H1 (cell line): ENCODE measurements around the gene OR11H7. TPM values are rescaled to one million over a fixed set of nuclear protein-coding genes. Genes with fewer than 3 reads are reported as not detected.

Experiments used
- CTCF ChIA-PET: fragments of 300-600 bp; sonication (Branson Sonifier 250); formaldehyde crosslinking; loops from one replicate; lab custom pipeline; 2021; ENCODE audit not compliant: partially characterized antibody; lab: Charles Lee
- POLR2A ChIA-PET: fragments of 300-600 bp; sonication (Branson Sonifier 250); formaldehyde crosslinking; loops from one replicate; lab custom pipeline; 2021; ENCODE audit warnings: inconsistent platforms; ENCODE audit not compliant: partially characterized antibody; lab: Charles Lee
- DNase-seq, 2 experiments: peaks; one replicate each; pipeline versions ENCODE4 v3.0.0 to v3.0.0-alpha.2; 2010 to 2022; ENCODE audit warnings: low spot score in 2 of 2, low read depth in 1 of 2, mixed read lengths in 1 of 2
- FAIRE-seq: peaks from 2 replicates; lab custom pipeline; 2011; peaks lifted over from hg19 to GRCh38; lab: Jason Lieb, UNC
- H2AFZ ChIP-seq: 2 replicates; pipeline ENCODE4 v1.8.1; 2012; ENCODE audit warnings: low read length, inconsistent platforms
- H2AK5ac ChIP-seq: 2 replicates; pipeline ENCODE4 v1.6.1; 2013; ENCODE audit warnings: low read depth, low read length
- H2BK120ac ChIP-seq: replicated peaks from 2 replicates; pipeline ENCODE3; 2013; ENCODE audit warnings: low read depth, low read length, inconsistent platforms
- H2BK12ac ChIP-seq: 2 replicates; pipeline ENCODE4 v1.6.1; 2013; ENCODE audit warnings: low read depth, low read length
- H2BK15ac ChIP-seq: 2 replicates; pipeline ENCODE4 v1.6.1; 2013; ENCODE audit warnings: low read length
- H2BK20ac ChIP-seq: 2 replicates; pipeline ENCODE4 v1.6.1; 2013; ENCODE audit warnings: low read length
- H2BK5ac ChIP-seq: 2 replicates; pipeline ENCODE4 v1.6.1; 2013; ENCODE audit warnings: low read depth, low read length
- H3K14ac ChIP-seq: 2 replicates; pipeline ENCODE4 v1.6.1; 2013; ENCODE audit warnings: inconsistent platforms; ENCODE audit not compliant: insufficient read length
- H3K18ac ChIP-seq: 2 replicates; pipeline ENCODE4 v1.6.1; 2013; ENCODE audit warnings: low read length; ENCODE audit errors: extremely low read depth
- H3K23ac ChIP-seq: 2 replicates; pipeline ENCODE4 v1.6.1; 2013; ENCODE audit warnings: inconsistent platforms; ENCODE audit not compliant: insufficient read length
- H3K23me2 ChIP-seq: 2 replicates; pipeline ENCODE4 v1.6.1; 2013; ENCODE audit warnings: low read depth, low read length
- H3K27ac ChIP-seq: 2 replicates; pipeline ENCODE4 v1.6.1; 2011; ENCODE audit warnings: low read depth, low read length, inconsistent platforms
- H3K27me3 ChIP-seq, 4 experiments: replicated peaks in 1 of 4; 1 replicate in 1 of 4; 2 replicates in 3 of 4; pipeline versions ENCODE4 v1.6.1 to v1.8.1; 2011 to 2013; ENCODE audit warnings: low read length in 3 of 4, mild to moderate bottlenecking in 3 of 4, inconsistent platforms in 2 of 4, mixed read lengths in 2 of 4, moderate library complexity in 1 of 4; ENCODE audit not compliant: control insufficient read depth in 3 of 4, insufficient read depth in 3 of 4; ENCODE audit errors: extremely low read depth in 1 of 4
- H3K36me3 ChIP-seq, 4 experiments: 2 replicates each; pipeline versions ENCODE4 v1.6.1 to v1.8.1; 2011 to 2013; ENCODE audit warnings: mild to moderate bottlenecking in 4 of 4, low read length in 3 of 4, moderate library complexity in 2 of 4, control low read depth in 1 of 4, inconsistent platforms in 1 of 4; ENCODE audit not compliant: insufficient read depth in 4 of 4, control insufficient read depth in 2 of 4
- H3K4ac ChIP-seq: replicated peaks from 2 replicates; pipeline ENCODE3; 2013; ENCODE audit warnings: low read length, low read depth, mixed read lengths, inconsistent platforms; ENCODE audit not compliant: insufficient read length
- H3K4me1 ChIP-seq, 4 experiments: replicated peaks in 1 of 4; 1 replicate in 1 of 4; 2 replicates in 3 of 4; pipeline versions ENCODE4 v1.6.1 to v1.8.1; 2011 to 2013; ENCODE audit warnings: low read length in 3 of 4, inconsistent platforms in 2 of 4, mixed read lengths in 1 of 4; ENCODE audit not compliant: insufficient read depth in 4 of 4, control insufficient read depth in 3 of 4
- H3K4me2 ChIP-seq, 2 experiments: 2 replicates each; pipeline versions ENCODE4 v1.6.1 to v1.8.1; 2011 to 2013; ENCODE audit warnings: low read depth in 2 of 2, low read length in 2 of 2, control low read depth in 1 of 2, inconsistent platforms in 1 of 2, mild to moderate bottlenecking in 1 of 2; ENCODE audit not compliant: insufficient read depth in 1 of 2
- H3K4me3 ChIP-seq, 4 experiments: fragments of 200-600, 300-600 bp in 1 of 4; sonication (generic), shearing (Covaris generic), sonication (Bioruptor Twin) in 1 of 4; 2 replicates each; pipeline versions ENCODE4 v1.5.1 to v1.8.1; 2011 to 2016; ENCODE audit warnings: low read length in 4 of 4, low read depth in 3 of 4, control low read depth in 2 of 4, inconsistent platforms in 2 of 4, mild to moderate bottlenecking in 2 of 4, mixed read lengths in 1 of 4, moderate library complexity in 1 of 4; ENCODE audit not compliant: insufficient read depth in 2 of 4; ENCODE audit errors: extremely low read depth in 1 of 4
- H3K56ac ChIP-seq: replicated peaks from 2 replicates; pipeline ENCODE3; 2013; ENCODE audit warnings: low read depth, mild to moderate bottlenecking, mixed read lengths, low read length, inconsistent platforms; ENCODE audit not compliant: insufficient read length
- H3K79me1 ChIP-seq: 2 replicates; pipeline ENCODE4 v1.6.1; 2013; ENCODE audit warnings: low read depth, low read length, control low read depth
- H3K79me2 ChIP-seq, 2 experiments: 2 replicates each; pipeline versions ENCODE4 v1.6.1 to v1.8.1; 2012 to 2013; ENCODE audit warnings: low read length in 2 of 2, mild to moderate bottlenecking in 2 of 2, inconsistent platforms in 1 of 2; ENCODE audit not compliant: insufficient read depth in 2 of 2, control insufficient read depth in 1 of 2
- H3K9ac ChIP-seq, 4 experiments: replicated peaks in 1 of 4; 1 replicate in 1 of 4; 2 replicates in 3 of 4; pipeline versions ENCODE4 v1.6.1 to v1.8.1; 2011 to 2013; ENCODE audit warnings: low read depth in 3 of 4, low read length in 3 of 4, control low read depth in 2 of 4, mild to moderate bottlenecking in 2 of 4, moderate library complexity in 2 of 4, inconsistent platforms in 1 of 4; ENCODE audit errors: extremely low read depth in 1 of 4
- H3K9me3 ChIP-seq, 2 experiments: 2 replicates each; pipeline versions ENCODE4 v1.6.1 to v1.8.1; 2012 to 2013; ENCODE audit warnings: mild to moderate bottlenecking in 2 of 2, moderate library complexity in 2 of 2, control low read depth in 1 of 2, inconsistent platforms in 1 of 2, low read depth in 1 of 2, low read length in 1 of 2, mixed read lengths in 1 of 2; ENCODE audit not compliant: insufficient read depth in 2 of 2
- H4K20me1 ChIP-seq, 2 experiments: replicated peaks in 1 of 2; 2 replicates each; pipeline versions ENCODE3 to v1.8.1; 2011 to 2013; ENCODE audit warnings: inconsistent platforms in 2 of 2, low read length in 2 of 2, mild to moderate bottlenecking in 1 of 2; ENCODE audit not compliant: insufficient read depth in 2 of 2, control insufficient read depth in 1 of 2
- H4K5ac ChIP-seq: 2 replicates; pipeline ENCODE4 v1.6.1; 2013; ENCODE audit warnings: low read length, low read depth, mixed read lengths, inconsistent platforms; ENCODE audit not compliant: insufficient read length
- H4K8ac ChIP-seq: 2 replicates; pipeline ENCODE4 v1.8.0; 2013; ENCODE audit warnings: mild to moderate bottlenecking, moderate library complexity, low read length, inconsistent platforms; ENCODE audit not compliant: insufficient read depth; ENCODE audit errors: extremely low read depth
- H4K91ac ChIP-seq: replicated peaks from 2 replicates; pipeline ENCODE3; 2013; ENCODE audit warnings: low read length, mixed read lengths, inconsistent platforms; ENCODE audit not compliant: insufficient read length
- CTCF ChIP-seq, 3 experiments: IDR thresholded peaks; 1 replicate in 2 of 3; 2 replicates in 1 of 3; pipeline versions ENCODE4 v1.5.1 to v1.6.1; 2011; ENCODE audit warnings: low read length in 3 of 3, mild to moderate bottlenecking in 3 of 3, inconsistent platforms in 2 of 3, low read depth in 1 of 3, moderate library complexity in 1 of 3; ENCODE audit not compliant: insufficient read depth in 1 of 3; ENCODE audit errors: control extremely low read depth in 1 of 3
- PHF8 ChIP-seq: fragments of 200-600 bp; sonication (generic); conservative IDR thresholded peaks from 2 replicates; pipeline ENCODE4 v1.7.1; 2012; ENCODE audit warnings: low read depth, mild to moderate bottlenecking, inconsistent platforms, low read length, moderate library complexity
- RAD21 ChIP-seq, 2 experiments: IDR thresholded peaks in 1 of 2; conservative IDR thresholded peaks in 1 of 2; 2 replicates each; pipeline ENCODE4 v1.6.1; 2011; ENCODE audit warnings: low read depth in 2 of 2, low read length in 2 of 2, improper control_type of control experiment in 1 of 2, inconsistent platforms in 1 of 2, mild to moderate bottlenecking in 1 of 2, moderate library complexity in 1 of 2
- SP4 ChIP-seq: IDR thresholded peaks from 2 replicates; pipeline ENCODE4 v1.6.1; 2012; ENCODE audit warnings: low read length, inconsistent platforms
- WGBS, 2 experiments: shearing (Covaris generic) in 1 of 2; methylation state at CpG; one replicate each; pipeline versions ENCODE4 v1.1.6 to v1.1.7; 2013 to 2015; ENCODE audit warnings: low lambda C conversion rate in 2 of 2, mixed read lengths in 2 of 2, inconsistent platforms in 1 of 2, low coverage in 1 of 2, missing lambda C conversion rate in 1 of 2; ENCODE audit not compliant: insufficient replicate concordance in 2 of 2, insufficient coverage in 1 of 2, insufficient read length in 1 of 2; ENCODE audit errors: extremely low coverage in 1 of 2, missing lambda C conversion rate in 1 of 2; 5-methylcytosine and 5-hydroxymethylcytosine counted together
- polyA plus RNA-seq, 7 experiments: library from polyadenylated mRNA; depleted of rRNA in 3 of 7; stranded (reverse) in 5 of 7; unstranded in 2 of 7; fragments of >200 nt in 5 of 7; fragments of 200-250 nt in 2 of 7; gene quantifications; 1 replicate in 5 of 7; 2 replicates in 1 of 7; 4 replicates in 1 of 7; pipeline versions ENCODE4 v1.2.1 to v1.2.3, GENCODE V29; 2011 to 2013; ENCODE audit warnings: missing spikeins in 2 of 7, mixed read lengths in 2 of 7
- total RNA-seq: library from RNA; stranded (reverse); fragmentation: NEBNext Ultra II Directional; extraction: Animal tissue kit (Norgen Biotek cat#: 25700); gene quantifications from 2 replicates; pipeline ENCODE4 v1.2.1, GENCODE V29; 2021

The OR11H7 gene
- total and polyA plus RNA-seq, 2 of the 8 experiments (the other 6 are each of a cell fraction or from before 2014, with no cell fraction given), result not detected

GRCh38 chr14:20247646-20248246 lies 19.0 kb downstream of the OR11H7 start:
- Histone ChIP-seq H4K20me1 (no peaks in the 10 kb centered on the region), H3K23me2 (no peaks in the 10 kb centered on the region), H4K8ac (no peak overlapping the region), H2BK5ac (no peak overlapping the region), H3K18ac (no peak overlapping the region), H3K27me3 (no peaks in the 10 kb centered on the region), H3K36me3 (no peaks in the 10 kb centered on the region), H3K4me3 (no peak overlapping the region), H3K27ac (no peak overlapping the region), H2AK5ac (no peak overlapping the region), H2BK120ac (no peak overlapping the region), H2BK12ac (no peak overlapping the region), H2AFZ (no peak overlapping the region), H3K4me1 (no peaks in the 10 kb centered on the region), H2BK20ac (no peak overlapping the region), H3K56ac (no peak overlapping the region), H4K91ac (no peak overlapping the region), H3K9ac (no peak overlapping the region), H3K9me3 (peaks cover 42 to 43% of the 10 kb centered on the region in 2 experiments), H3K79me2 (no peaks in the 10 kb centered on the region), H3K79me1 (no peaks in the 10 kb centered on the region), H3K4ac (no peak overlapping the region), H4K5ac (no peak overlapping the region), H2BK15ac (no peak overlapping the region), H3K4me2 (no peak overlapping the region), H3K23ac (no peak overlapping the region), H3K14ac (no peak overlapping the region)
- DNase-seq (no peak), FAIRE-seq (no peak)
- POLR2A ChIA-PET, result interaction anchor here (1.2 kb wide), 1 partner anchor 30 kb away, joined by 3 read pairs; no protein-coding TSS in a partner anchor
- CTCF ChIA-PET, result interaction anchor here (0.6 to 1.0 kb wide), 4 partner anchors 10 to 359 kb away, joined by 3 to 4 read pairs (median 3); no protein-coding TSS in a partner anchor
- 57% methylated on average over 3 of the region's 3 CpGs; no CpG with 5 or more reads in 1 of the 2 experiments for WGBS, 2 experiments
- TF ChIP-seq RAD21 (IDR thresholded peaks at IDR 0.05 in 1 of 2, conservative IDR thresholded peaks at IDR 0.05 in 1 of 2; ENCODE audit: low read depth in 2 of 2, low read length in 2 of 2) (peak; percentile 54 to 60), SP4 (no peak), PHF8 (no peak), CTCF (IDR thresholded peaks at IDR 0.05; ENCODE audit: control extremely low read depth in 1 of 3, insufficient read depth in 1 of 3, low read depth in 1 of 3, low read length in 3 of 3) (peak in 2 of 3 experiments; percentile 13 to 50; a peak in 2 of 4 replicates)
